K562 (cell line): ENCODE results near the gene PIP5K1B. TPM values are rescaled to one million over a fixed set of nuclear protein-coding genes. Genes with fewer than 3 reads are reported as not detected.

Experiments
- DPF2 ChIP-seq: fragments of 450-650 bp; IDR thresholded peaks from 2 replicates; pipeline ENCODE4 v1.6.1; 2016
- GABPB2 ChIP-seq: fragments of 250-450 bp; sonication (Bioruptor Pico); conservative IDR thresholded peaks from 2 replicates; pipeline ENCODE4 v1.5.1; 2021; ENCODE audit warnings: mild to moderate bottlenecking
- GTF2E2 ChIP-seq: fragments of 200-800 bp; sonication (Bioruptor generic); IDR thresholded peaks from 2 replicates; pipeline ENCODE4 v1.6.1; 2016; ENCODE audit warnings: missing genetic modification characterization, missing compliant biosample characterization
- HDAC1 ChIP-seq, 2 experiments: fragments of 450-650 bp; IDR thresholded peaks; 2 replicates each; pipeline ENCODE4 v1.6.1; 2016 to 2017; ENCODE audit warnings: inconsistent platforms in 1 of 2, mild to moderate bottlenecking in 1 of 2, moderate library complexity in 1 of 2
- MAZ ChIP-seq, 2 experiments: fragments of 450-650 bp in 1 of 2; sonication (generic) in 1 of 2; formaldehyde crosslinking; IDR thresholded peaks in 1 of 2; conservative IDR thresholded peaks in 1 of 2; 2 replicates each; pipeline versions ENCODE4 v1.4.0 to v1.5.0; 2020; ENCODE audit warnings: mild to moderate bottlenecking in 1 of 2, missing genetic modification reagents in 1 of 2
- MCM2 ChIP-seq: fragments of 450-650 bp; IDR thresholded peaks from 2 replicates; pipeline ENCODE4 v1.6.1; 2017; ENCODE audit warnings: low read depth, mild to moderate bottlenecking
- MITF ChIP-seq: IDR thresholded peaks from 2 replicates; pipeline ENCODE4 v1.6.1; 2014; ENCODE audit warnings: antibody characterized with exemption
- NCOA1 ChIP-seq: fragments of 450-650 bp; IDR thresholded peaks from 2 replicates; pipeline ENCODE4 v1.6.1; 2016; ENCODE audit warnings: low read depth
- NCOA6 ChIP-seq: fragments of 450-650 bp; IDR thresholded peaks from 2 replicates; pipeline ENCODE4 v1.6.1; 2017; ENCODE audit warnings: mild to moderate bottlenecking
- RBBP5 ChIP-seq: fragments of 200-600 bp; sonication (generic); IDR thresholded peaks from 2 replicates; pipeline ENCODE4 v1.6.1; 2012; ENCODE audit warnings: borderline replicate concordance, mild to moderate bottlenecking, low read length, control low read depth, inconsistent platforms; ENCODE audit not compliant: insufficient read depth, poor library complexity, severe bottlenecking
- SAP30 ChIP-seq: fragments of 200-600 bp; sonication (generic); IDR thresholded peaks from 2 replicates; pipeline ENCODE4 v1.6.1; 2012; ENCODE audit warnings: borderline replicate concordance, low read depth, mild to moderate bottlenecking, moderate library complexity, low read length, control low read depth, inconsistent platforms; ENCODE audit not compliant: insufficient read depth, poor library complexity, severe bottlenecking
- STAT5B ChIP-seq: fragments of 250-450 bp; sonication (Bioruptor Pico); IDR thresholded peaks from 2 replicates; pipeline ENCODE4 v1.8.0; 2021; ENCODE audit warnings: mild to moderate bottlenecking, inconsistent platforms
- TEAD1 ChIP-seq, 2 experiments: fragments of 450-650 bp in 1 of 2; sonication (generic) in 1 of 2; formaldehyde crosslinking; IDR thresholded peaks; 2 replicates each; pipeline versions ENCODE4 v1.4.0 to v1.8.0; 2020 to 2022; ENCODE audit warnings: mild to moderate bottlenecking in 2 of 2, missing genetic modification reagents in 1 of 2
- TEAD2 ChIP-seq: fragments of 450-650 bp; IDR thresholded peaks from 2 replicates; pipeline ENCODE4 v1.6.1; 2016; ENCODE audit warnings: missing genetic modification characterization, control low read depth, missing compliant biosample characterization
- TFE3 ChIP-seq: fragments of 450-650 bp; formaldehyde crosslinking; IDR thresholded peaks from 2 replicates; pipeline ENCODE4 v1.4.0; 2020; ENCODE audit warnings: mild to moderate bottlenecking, mixed read lengths
- ZBTB34 ChIP-seq: fragments of 250-450 bp; sonication (Bioruptor Pico); IDR thresholded peaks from 2 replicates; pipeline ENCODE4 v1.8.0; 2021; ENCODE audit warnings: mild to moderate bottlenecking, moderate library complexity
- ZNF518B ChIP-seq: fragments of 250-450 bp; sonication (Bioruptor Pico); IDR thresholded peaks from 2 replicates; pipeline ENCODE4 v1.5.0; 2021; ENCODE audit warnings: mild to moderate bottlenecking, moderate library complexity
- ZNF57 ChIP-seq: fragments of 450-650 bp; formaldehyde crosslinking; IDR thresholded peaks from 2 replicates; pipeline ENCODE4 v1.4.0; 2020; ENCODE audit warnings: mild to moderate bottlenecking, moderate library complexity
- ZNF766 ChIP-seq: fragments of 200-800 bp; sonication (Bioruptor generic); conservative IDR thresholded peaks from 2 replicates; pipeline ENCODE4 v1.6.1; 2016; ENCODE audit warnings: missing genetic modification characterization, missing compliant biosample characterization
- polyA plus RNA-seq, 8 experiments: library from polyadenylated mRNA; depleted of rRNA in 4 of 8; stranded (reverse) in 5 of 8; unstranded in 3 of 8; fragments of >200 nt; fragmentation: Nextera tagmentation in 2 of 8; fragmentation: Illumina TruSeq in 1 of 8; extraction: Ambion mirVana in 2 of 8; extraction: Trizol in 1 of 8; gene quantifications; 2 replicates each; pipeline versions ENCODE4 v1.2.1 to v1.2.3, GENCODE V29; 2011 to 2014; ENCODE audit warnings: inconsistent platforms in 1 of 8, missing spikeins in 1 of 8
- total RNA-seq, 7 experiments: library from RNA; depleted of rRNA in 6 of 7; stranded (reverse); fragments of >200 nt in 6 of 7; fragmentation: Illumina TruSeq in 2 of 7; extraction: Trizol in 2 of 7; gene quantifications; 2 replicates each; pipeline versions ENCODE4 v1.2.1 to v1.2.3, GENCODE V29; 2011 to 2021; ENCODE audit warnings: low replicate concordance in 1 of 7

The PIP5K1B gene
- total and polyA plus RNA-seq, 9 of the 15 experiments (the other 6 are each of a cell fraction or from before 2014, with no cell fraction given) = 3.1 to 12.9 (median 7.4) TPM

- TF ChIP-seq ZBTB34 (CRISPR knock-in tag) (no peak), TEAD2 (tag) (peak; percentile 5; the same call in 1 of the 2 replicates), MCM2 (no peak), NCOA6 (peak; percentile 13; the same call in 1 of the 2 replicates), ZNF766 (CRISPR knock-in tag) (no peak), GTF2E2 (tag) (no peak), ZNF518B (no peak), NCOA1 (peak; percentile 60; the same call in 1 of the 2 replicates), GABPB2 (CRISPR knock-in tag) (no peak), ZNF57 (CRISPR knock-in tag) (no peak), STAT5B (no peak), SAP30 (no peak), HDAC1 (IDR thresholded peaks at IDR 0.05) (peak in 1 of 2 experiments; percentile 43; a peak in 1 of 4 replicates), MAZ (CRISPR knock-in tag; conservative IDR thresholded peaks at IDR 0.05 in 1 of 2, IDR thresholded peaks at IDR 0.05 in 1 of 2) (no peak; a peak in 1 of 4 replicates), TFE3 (CRISPR knock-in tag) (no peak), MITF (no peak), TEAD1 (CRISPR knock-in tag; IDR thresholded peaks at IDR 0.05) (0 out of 4 replicates have a peak, but pooled peaks of 1 of the 2 experiments have one; percentile 38), RBBP5 (no peak), DPF2 (peak; percentile 97)
Measured at GRCh38 chr9:68747043-68747533, 42.0 kb downstream of the PIP5K1B start (continued).
